CD8-positive, alpha-beta memory T cell (primary cell): ENCODE results near the gene C2CD4A. TPM values are rescaled to one million over a fixed set of nuclear protein-coding genes. Genes with fewer than 3 reads are reported as not detected.
"Not testable (repeated sequence)": the region's sequence is repeated elsewhere in the genome, so short reads cannot be mapped to it uniquely, and the experiment has no call there.

Experiments
- CTCF ChIA-PET: fragments of 350-600 bp; sonication (Branson Sonifier 250); formaldehyde crosslinking; loops from one replicate; lab custom pipeline; 2021; ENCODE audit warnings: antibody characterized with exemption; lab: Charles Lee
- POLR2A ChIA-PET: fragments of 350-600 bp; sonication (Branson Sonifier 250); formaldehyde crosslinking; loops from one replicate; lab custom pipeline; 2021; ENCODE audit warnings: antibody characterized with exemption; lab: Charles Lee
- DNase-seq, 5 donors: peaks; one replicate each; pipeline versions ENCODE4 v3.0.0 to v3.0.0-alpha.2; 2020 to 2022; ENCODE audit warnings: mixed read lengths in 1 of 5
- H3K27ac ChIP-seq: one replicate; pipeline ENCODE4 v1.7.0; 2013; ENCODE audit warnings: low read depth, mild to moderate bottlenecking, low read length, moderate library complexity
- H3K27me3 ChIP-seq: 2 replicates; pipeline ENCODE4 v1.7.0; 2013; ENCODE audit warnings: low read length, mild to moderate bottlenecking; ENCODE audit not compliant: insufficient read depth, poor library complexity, severe bottlenecking
- H3K36me3 ChIP-seq: 2 replicates; pipeline ENCODE4 v1.7.0; 2013; ENCODE audit warnings: mild to moderate bottlenecking, low read length, moderate library complexity; ENCODE audit not compliant: insufficient read depth
- H3K4me1 ChIP-seq: 2 replicates; pipeline ENCODE4 v1.7.0; 2013; ENCODE audit warnings: mild to moderate bottlenecking, low read length, moderate library complexity; ENCODE audit not compliant: insufficient read depth
- H3K4me3 ChIP-seq: 2 replicates; pipeline ENCODE4 v1.7.0; 2013; ENCODE audit warnings: mild to moderate bottlenecking, low read length
- H3K9me3 ChIP-seq: 2 replicates; pipeline ENCODE4 v1.7.0; 2013; ENCODE audit warnings: mild to moderate bottlenecking, low read length
- H3K27ac Mint-ChIP-seq, 8 donors: one replicate each; pipeline ENCODE4 v1.8.0; 2020 to 2021; ENCODE audit warnings: mixed read lengths in 8 of 8, mild to moderate bottlenecking in 6 of 8, inconsistent platforms in 3 of 8, moderate library complexity in 3 of 8
- H3K27me3 Mint-ChIP-seq, 2 donors: one replicate each; pipeline ENCODE4 v1.8.0; 2020 to 2021; ENCODE audit warnings: mixed read lengths in 2 of 2, mild to moderate bottlenecking in 1 of 2, moderate library complexity in 1 of 2
- H3K36me3 Mint-ChIP-seq, 3 donors: one replicate each; pipeline ENCODE4 v1.8.0; 2020 to 2021; ENCODE audit warnings: mixed read lengths in 3 of 3, inconsistent platforms in 1 of 3, mild to moderate bottlenecking in 1 of 3
- H3K4me1 Mint-ChIP-seq, 3 donors: one replicate each; pipeline ENCODE4 v1.8.0; 2020 to 2021; ENCODE audit warnings: mixed read lengths in 3 of 3, inconsistent platforms in 1 of 3, mild to moderate bottlenecking in 1 of 3
- H3K4me3 Mint-ChIP-seq, 7 donors: one replicate each; pipeline ENCODE4 v1.8.0; 2020 to 2021; ENCODE audit warnings: mixed read lengths in 7 of 7, mild to moderate bottlenecking in 6 of 7, moderate library complexity in 4 of 7, inconsistent platforms in 2 of 7
- H3K9me3 Mint-ChIP-seq, 5 donors: one replicate each; pipeline ENCODE4 v1.8.0; 2020 to 2022; ENCODE audit warnings: mixed read lengths in 5 of 5, mild to moderate bottlenecking in 3 of 5, moderate library complexity in 2 of 5, inconsistent platforms in 1 of 5
- polyA plus RNA-seq: library from polyadenylated mRNA; unstranded; fragments of 300-500 nt; fragmentation: Illumina TruSeq; gene quantifications from one replicate; pipeline ENCODE4 v1.2.3, GENCODE V29; 2021
- total RNA-seq, 2 experiments: library from RNA; stranded (reverse); gene quantifications; one replicate each; pipeline ENCODE4 v1.2.3, GENCODE V29; 2021

Gene C2CD4A
- total and polyA plus RNA-seq, 3 experiments from 2014 or later = 0.09 to 0.13 TPM; not detected in 1

- Histone ChIP-seq H3K4me3 (no peak overlapping the region), H3K27ac (no peak overlapping the region), H3K36me3 (peaks cover 4% of the 10 kb centered on the region), H3K9me3 (no peaks in the 10 kb centered on the region), H3K4me1 (peaks cover 20% of the 10 kb centered on the region), H3K27me3 (no peaks in the 10 kb centered on the region)
- POLR2A ChIA-PET = interaction anchor here (1.2 kb wide), 1 partner anchor 14 kb away, joined by 3 read pairs; the partner anchor contains the start of gene VPS13C
- Mint-ChIP-seq H3K4me1 (peaks cover 33 to 46% (median 45%) of the 10 kb centered on the region in 3 donors), H3K27me3 (no peaks in the 10 kb centered on the region), H3K4me3 (peak overlapping the region; percentile 0 to 50 (median 19)), H3K36me3 (peaks cover 2 to 13% (median 7%) of the 10 kb centered on the region in 3 donors), H3K9me3 (peaks cover 0 to 2% (median 0%) of the 10 kb centered on the region in 5 donors), H3K27ac (peak overlapping the region in 7 of 8 donors; percentile 5 to 69 (median 28))
- CTCF ChIA-PET = interaction anchor here (1.7 kb wide), 1 partner anchor 14 kb away, joined by 4 read pairs; the partner anchor contains the start of gene VPS13C
- DNase-seq = peak in 1 of 5 donors; percentile 6
Observed at GRCh38 chr15:62046078-62046743, 20.6 kb upstream of the C2CD4A start.

- Mint-ChIP-seq H3K4me1 (peaks cover 41 to 57% (median 55%) of the 10 kb centered on the region in 3 donors), H3K27ac (peak overlapping the region in 6 of 8 donors; percentile 19 to 75 (median 46)), H3K36me3 (peaks cover 2 to 11% (median 7%) of the 10 kb centered on the region in 3 donors), H3K27me3 (no peaks in the 10 kb centered on the region), H3K4me3 (peak overlapping the region in 2 of 7 donors; percentile 8 to 55), H3K9me3 (peaks cover 0 to 2% (median 0%) of the 10 kb centered on the region in 5 donors)
- peaks cover 1% of the 10 kb centered on the region for H3K36me3 ChIP-seq
- ChIA-PET POLR2A (interaction anchor here (1.2 kb wide), 1 partner anchor 13 kb away, joined by 3 read pairs; the partner anchor contains the start of gene VPS13C), CTCF (interaction anchor here (1.7 kb wide), 1 partner anchor 13 kb away, joined by 4 read pairs; the partner anchor contains the start of gene VPS13C)
- peaks cover 20% of the 10 kb centered on the region for H3K4me1 ChIP-seq
- no peaks in the 10 kb centered on the region for H3K9me3 ChIP-seq
- no peak for DNase-seq
- H3K27me3 ChIP-seq = no peaks in the 10 kb centered on the region
- no peak overlapping the region for H3K27ac ChIP-seq
- no peak overlapping the region for H3K4me3 ChIP-seq
Observed at GRCh38 chr15:62047282-62047827, 19.4 kb upstream of the C2CD4A start.

GRCh38 chr15:62048254-62048653 is 18.5 kb upstream of the C2CD4A start:
- DNase-seq, CTCF ChIA-PET, H3K9me3 Mint-ChIP-seq, H3K27ac Mint-ChIP-seq, H3K9me3 ChIP-seq, H3K27ac ChIP-seq, H3K27me3 ChIP-seq, H3K4me3 Mint-ChIP-seq, POLR2A ChIA-PET, H3K4me3 ChIP-seq, H3K36me3 Mint-ChIP-seq, H3K27me3 Mint-ChIP-seq, H3K36me3 ChIP-seq: not testable (repeated sequence)
- peaks cover 46 to 64% (median 62%) of the 10 kb centered on the region in 3 donors for H3K4me1 Mint-ChIP-seq
- peaks cover 27% of the 10 kb centered on the region for H3K4me1 ChIP-seq

- Mint-ChIP-seq H3K9me3 (peaks cover 0 to 2% (median 0%) of the 10 kb centered on the region in 5 donors), H3K27ac (peak overlapping the region in 3 of 8 donors; percentile 43 to 83 (median 57)), H3K4me1 (peaks cover 60 to 73% (median 68%) of the 10 kb centered on the region in 3 donors), H3K4me3 (no peak overlapping the region), H3K27me3 (no peaks in the 10 kb centered on the region), H3K36me3 (peaks cover 2 to 7% (median 5%) of the 10 kb centered on the region in 3 donors)
- ChIA-PET CTCF (no interaction called here), POLR2A (interaction anchor here (1.3 kb wide), 1 partner anchor 10 kb away, joined by 3 read pairs; the partner anchor contains the start of gene VPS13C)
- Histone ChIP-seq H3K27ac (no peak overlapping the region), H3K4me3 (no peak overlapping the region), H3K4me1 (peaks cover 40% of the 10 kb centered on the region), H3K27me3 (no peaks in the 10 kb centered on the region), H3K36me3 (no peaks in the 10 kb centered on the region), H3K9me3 (no peaks in the 10 kb centered on the region)
- DNase-seq = no peak
Observed at GRCh38 chr15:62050115-62050514, 16.7 kb upstream of the C2CD4A start.

GRCh38 chr15:62051166-62051565 is 15.6 kb upstream of the C2CD4A start:
- no peak overlapping the region for H3K4me3 Mint-ChIP-seq
- peaks cover 56 to 73% (median 66%) of the 10 kb centered on the region in 3 donors for H3K4me1 Mint-ChIP-seq
- peak overlapping the region in 1 of 8 donors; percentile 4 for H3K27ac Mint-ChIP-seq
- POLR2A ChIA-PET = interaction anchor here (1.3 kb wide), 1 partner anchor 9 kb away, joined by 3 read pairs; the partner anchor contains the start of gene VPS13C
- peaks cover 0 to 2% (median 0%) of the 10 kb centered on the region in 5 donors for H3K9me3 Mint-ChIP-seq
- Histone ChIP-seq H3K27me3 (no peaks in the 10 kb centered on the region), H3K9me3 (no peaks in the 10 kb centered on the region), H3K4me3 (no peak overlapping the region), H3K36me3 (no peaks in the 10 kb centered on the region), H3K4me1 (peaks cover 34% of the 10 kb centered on the region), H3K27ac (no peak overlapping the region)
- no peaks in the 10 kb centered on the region for H3K27me3 Mint-ChIP-seq
- peaks cover 2 to 7% (median 5%) of the 10 kb centered on the region in 3 donors for H3K36me3 Mint-ChIP-seq
- DNase-seq = no peak
- CTCF ChIA-PET = interaction anchor here (1.9 kb wide), 1 partner anchor 16 kb away, joined by 5 read pairs; the partner anchor contains the start of gene C2CD4A

- H3K27ac Mint-ChIP-seq = peak overlapping the region in 3 of 8 donors; percentile 23 to 84 (median 52)
- H3K4me1 ChIP-seq = peaks cover 20% of the 10 kb centered on the region
- H3K27me3 Mint-ChIP-seq = no peaks in the 10 kb centered on the region
- no peak overlapping the region for H3K4me3 ChIP-seq
- H3K4me3 Mint-ChIP-seq = no peak overlapping the region
- DNase-seq = no peak
- H3K4me1 Mint-ChIP-seq = peaks cover 51 to 73% (median 66%) of the 10 kb centered on the region in 3 donors
- ChIA-PET POLR2A (interaction anchor here (0.6 kb wide), 1 partner anchor 9 kb away, joined by 4 read pairs; no protein-coding TSS in a partner anchor), CTCF (interaction anchor here (1.9 kb wide), 1 partner anchor 14 kb away, joined by 5 read pairs; the partner anchor contains the start of gene C2CD4A)
- H3K9me3 Mint-ChIP-seq = peaks cover 0 to 2% (median 0%) of the 10 kb centered on the region in 5 donors
- no peaks in the 10 kb centered on the region for H3K36me3 ChIP-seq
- peaks cover 4 to 11% (median 7%) of the 10 kb centered on the region in 3 donors for H3K36me3 Mint-ChIP-seq
- no peaks in the 10 kb centered on the region for H3K9me3 ChIP-seq
- H3K27ac ChIP-seq = no peak overlapping the region
- no peaks in the 10 kb centered on the region for H3K27me3 ChIP-seq
Observed at GRCh38 chr15:62052713-62053112, 14.1 kb upstream of the C2CD4A start.

GRCh38 chr15:62053439-62054085 is 13.2 kb upstream of the C2CD4A start:
- Mint-ChIP-seq H3K4me1 (peaks cover 56 to 77% (median 70%) of the 10 kb centered on the region in 3 donors), H3K9me3 (peaks cover 0 to 2% (median 0%) of the 10 kb centered on the region in 5 donors), H3K4me3 (peak overlapping the region in 1 of 7 donors; percentile 26), H3K36me3 (peaks cover 4 to 13% (median 7%) of the 10 kb centered on the region in 3 donors), H3K27me3 (no peaks in the 10 kb centered on the region), H3K27ac (peak overlapping the region in 5 of 8 donors; percentile 27 to 84 (median 64))
- DNase-seq = no peak
- peaks cover 26% of the 10 kb centered on the region for H3K4me1 ChIP-seq
- no peak overlapping the region for H3K4me3 ChIP-seq
- H3K27me3 ChIP-seq = no peaks in the 10 kb centered on the region
- no peaks in the 10 kb centered on the region for H3K9me3 ChIP-seq
- POLR2A ChIA-PET = no interaction called here
- CTCF ChIA-PET = no interaction called here
- no peak overlapping the region for H3K27ac ChIP-seq
- no peaks in the 10 kb centered on the region for H3K36me3 ChIP-seq
